ENCODE results near the gene HOXB1. TPM values are rescaled to one million over a fixed set of nuclear protein-coding genes. Genes with fewer than 3 reads are reported as not detected.

The HOXB1 gene
- total RNA-seq, 1 experiment from 2014 or later = not detected

- H3K4me3 Mint-ChIP-seq (ENCODE audit: unreplicated experiment) = no peak overlapping the region
- POLR2A ChIA-PET = interaction anchor here (0.6 kb wide), 1 partner anchor 1650 kb away, joined by 4 read pairs; no protein-coding TSS in a partner anchor
Measured at GRCh38 chr17:48556576-48557401, 26.0 kb upstream of the HOXB1 start.

DNA sequence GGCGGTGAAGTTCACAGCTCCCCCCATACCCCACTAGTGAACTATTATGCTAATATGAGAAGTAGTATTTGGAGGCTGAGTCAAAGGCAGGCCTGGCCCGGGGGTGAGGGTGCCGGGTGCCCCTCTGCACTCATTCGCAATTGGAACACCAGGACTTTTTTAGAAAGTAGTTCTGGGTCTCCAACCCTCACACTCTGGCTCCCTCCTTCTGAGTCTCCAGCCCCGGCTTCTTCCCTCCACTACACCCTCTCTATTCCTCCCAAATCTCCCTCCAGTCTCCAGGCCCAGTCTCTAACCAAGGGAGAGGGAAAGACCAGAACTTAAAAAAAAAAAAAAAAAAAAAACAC, 25.4 kb upstream of the HOXB1 start:
- POLR2A ChIA-PET = interaction anchor here (0.6 kb wide), 1 partner anchor 307 kb away, joined by 3 read pairs; no protein-coding TSS in a partner anchor
- Mint-ChIP-seq H3K4me3 (ENCODE audit: unreplicated experiment) (no peak overlapping the region), H3K4me1 (ENCODE audit: insufficient read depth, unreplicated experiment) (peaks cover 17% of the 10 kb centered on the region)

More at GRCh38 chr17:48556576-48557401, 26.0 kb upstream of the HOXB1 start:
- Mint-ChIP-seq H3K27me3 (ENCODE audit: insufficient read depth, unreplicated experiment) (peaks cover 13% of the 10 kb centered on the region), H3K4me1 (ENCODE audit: insufficient read depth, unreplicated experiment) (peaks cover 17% of the 10 kb centered on the region), H3K9me3 (ENCODE audit: unreplicated experiment) (no peaks in the 10 kb centered on the region), H3K27ac (ENCODE audit: low read depth, unreplicated experiment) (no peak overlapping the region), H3K36me3 (ENCODE audit: insufficient read depth, unreplicated experiment) (no peaks in the 10 kb centered on the region)
- no peak for TF ChIP-seq CTCF (IDR thresholded peaks at IDR 0.05; ENCODE audit: unreplicated experiment)
- DNase-seq (ENCODE audit: unreplicated experiment) = no peak
- BruUV-seq (replicated peaks) = no TSS peak
- intact Hi-C loops (cut with micrococcal nuclease) = no loop called here
- CTCF ChIA-PET = interaction anchor here (0.6 to 0.7 kb wide), 2 partner anchors 27 to 658 kb away, joined by 4 to 5 read pairs; no protein-coding TSS in a partner anchor

DNA sequence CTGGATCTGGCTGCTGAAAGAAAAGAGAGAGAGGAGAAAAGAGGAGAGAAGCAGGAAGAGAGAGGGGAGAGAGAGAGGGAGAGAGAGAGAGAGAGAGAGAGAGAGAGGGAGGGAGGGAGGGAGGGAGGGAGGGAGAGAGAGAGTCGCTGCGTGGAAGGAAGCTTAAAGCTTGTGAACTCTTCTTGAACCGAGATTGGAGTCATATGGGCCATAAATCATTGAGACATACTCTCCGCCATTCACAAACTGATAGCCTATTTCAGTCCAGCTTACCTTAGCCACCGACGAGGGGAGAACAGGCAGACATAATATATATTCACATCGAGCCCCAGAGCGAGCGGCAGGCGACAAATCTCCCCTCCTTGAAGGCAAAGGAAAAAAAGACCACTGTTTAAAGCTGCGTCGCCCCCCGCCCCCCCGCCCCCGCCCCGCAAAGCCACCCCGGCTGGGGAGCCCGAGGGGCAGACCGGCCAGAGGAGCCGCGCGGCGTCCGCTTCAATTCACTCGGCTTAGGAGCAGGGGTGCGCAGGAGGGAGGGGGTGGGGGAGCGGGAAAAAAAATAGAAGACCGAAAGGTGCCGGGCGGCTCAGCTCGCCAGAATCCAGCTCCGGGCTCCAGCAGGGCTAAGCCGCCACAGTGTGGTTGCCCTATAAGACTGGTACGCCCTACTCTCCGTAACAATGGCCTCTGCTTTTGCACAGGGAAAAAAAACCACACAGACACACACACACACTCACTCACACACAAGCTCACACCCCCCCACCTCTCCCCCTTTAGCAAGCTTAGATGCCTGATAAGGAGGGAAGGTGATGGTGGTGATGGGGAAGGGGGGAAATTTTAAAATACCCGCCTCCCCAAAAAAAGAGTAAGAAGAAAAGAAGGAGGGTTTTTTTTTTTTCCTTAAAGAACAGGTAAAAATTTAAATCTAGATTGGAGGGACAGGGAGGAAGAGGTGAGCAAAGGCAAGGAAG, 24.7 kb upstream of the HOXB1 start:
- no peaks in the 10 kb centered on the region for H3K9me3 Mint-ChIP-seq (ENCODE audit: unreplicated experiment)
- peak overlapping the region; percentile 58 for H3K4me3 Mint-ChIP-seq (ENCODE audit: unreplicated experiment)
- ChIA-PET POLR2A (interaction anchor here (0.6 to 1.5 kb wide), 2 partner anchors 12 to 308 kb away, joined by 3 to 4 read pairs; no protein-coding TSS in a partner anchor), CTCF (interaction anchor here (0.5 to 0.6 kb wide), 3 partner anchors 95 to 479 kb away, joined by 3 to 4 read pairs (median 3); no protein-coding TSS in a partner anchor)
- peaks cover 17% of the 10 kb centered on the region for H3K4me1 Mint-ChIP-seq (ENCODE audit: insufficient read depth, unreplicated experiment)
- no peaks in the 10 kb centered on the region for H3K36me3 Mint-ChIP-seq (ENCODE audit: insufficient read depth, unreplicated experiment)
- intact Hi-C loops (cut with micrococcal nuclease) = no loop called here
- H3K27me3 Mint-ChIP-seq (ENCODE audit: insufficient read depth, unreplicated experiment) = peaks cover 13% of the 10 kb centered on the region
- BruUV-seq (replicated peaks) = no TSS peak
- no peak for TF ChIP-seq CTCF (IDR thresholded peaks at IDR 0.05; ENCODE audit: unreplicated experiment)
- no peak overlapping the region for H3K27ac Mint-ChIP-seq (ENCODE audit: low read depth, unreplicated experiment)
- no peak for DNase-seq (ENCODE audit: unreplicated experiment)

More for the DNA sequence above, 25.4 kb upstream of the HOXB1 start:
- DNase-seq (ENCODE audit: unreplicated experiment) = no peak
- TF ChIP-seq CTCF (IDR thresholded peaks at IDR 0.05; ENCODE audit: unreplicated experiment) = no peak
- Mint-ChIP-seq H3K27me3 (ENCODE audit: insufficient read depth, unreplicated experiment) (peaks cover 13% of the 10 kb centered on the region), H3K9me3 (ENCODE audit: unreplicated experiment) (no peaks in the 10 kb centered on the region), H3K27ac (ENCODE audit: low read depth, unreplicated experiment) (no peak overlapping the region), H3K36me3 (ENCODE audit: insufficient read depth, unreplicated experiment) (no peaks in the 10 kb centered on the region)
- CTCF ChIA-PET = interaction anchor here (0.7 kb wide), 1 partner anchor 28 kb away, joined by 5 read pairs; no protein-coding TSS in a partner anchor
- intact Hi-C loops (cut with micrococcal nuclease) = no loop called here
- BruUV-seq (replicated peaks) = no TSS peak

Measured in MCF 10A (cell line).